Measurements from ENCODE around the gene KIF15.

Gene KIF15, protein sequence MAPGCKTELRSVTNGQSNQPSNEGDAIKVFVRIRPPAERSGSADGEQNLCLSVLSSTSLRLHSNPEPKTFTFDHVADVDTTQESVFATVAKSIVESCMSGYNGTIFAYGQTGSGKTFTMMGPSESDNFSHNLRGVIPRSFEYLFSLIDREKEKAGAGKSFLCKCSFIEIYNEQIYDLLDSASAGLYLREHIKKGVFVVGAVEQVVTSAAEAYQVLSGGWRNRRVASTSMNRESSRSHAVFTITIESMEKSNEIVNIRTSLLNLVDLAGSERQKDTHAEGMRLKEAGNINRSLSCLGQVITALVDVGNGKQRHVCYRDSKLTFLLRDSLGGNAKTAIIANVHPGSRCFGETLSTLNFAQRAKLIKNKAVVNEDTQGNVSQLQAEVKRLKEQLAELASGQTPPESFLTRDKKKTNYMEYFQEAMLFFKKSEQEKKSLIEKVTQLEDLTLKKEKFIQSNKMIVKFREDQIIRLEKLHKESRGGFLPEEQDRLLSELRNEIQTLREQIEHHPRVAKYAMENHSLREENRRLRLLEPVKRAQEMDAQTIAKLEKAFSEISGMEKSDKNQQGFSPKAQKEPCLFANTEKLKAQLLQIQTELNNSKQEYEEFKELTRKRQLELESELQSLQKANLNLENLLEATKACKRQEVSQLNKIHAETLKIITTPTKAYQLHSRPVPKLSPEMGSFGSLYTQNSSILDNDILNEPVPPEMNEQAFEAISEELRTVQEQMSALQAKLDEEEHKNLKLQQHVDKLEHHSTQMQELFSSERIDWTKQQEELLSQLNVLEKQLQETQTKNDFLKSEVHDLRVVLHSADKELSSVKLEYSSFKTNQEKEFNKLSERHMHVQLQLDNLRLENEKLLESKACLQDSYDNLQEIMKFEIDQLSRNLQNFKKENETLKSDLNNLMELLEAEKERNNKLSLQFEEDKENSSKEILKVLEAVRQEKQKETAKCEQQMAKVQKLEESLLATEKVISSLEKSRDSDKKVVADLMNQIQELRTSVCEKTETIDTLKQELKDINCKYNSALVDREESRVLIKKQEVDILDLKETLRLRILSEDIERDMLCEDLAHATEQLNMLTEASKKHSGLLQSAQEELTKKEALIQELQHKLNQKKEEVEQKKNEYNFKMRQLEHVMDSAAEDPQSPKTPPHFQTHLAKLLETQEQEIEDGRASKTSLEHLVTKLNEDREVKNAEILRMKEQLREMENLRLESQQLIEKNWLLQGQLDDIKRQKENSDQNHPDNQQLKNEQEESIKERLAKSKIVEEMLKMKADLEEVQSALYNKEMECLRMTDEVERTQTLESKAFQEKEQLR (N-terminal part only)

DNA sequence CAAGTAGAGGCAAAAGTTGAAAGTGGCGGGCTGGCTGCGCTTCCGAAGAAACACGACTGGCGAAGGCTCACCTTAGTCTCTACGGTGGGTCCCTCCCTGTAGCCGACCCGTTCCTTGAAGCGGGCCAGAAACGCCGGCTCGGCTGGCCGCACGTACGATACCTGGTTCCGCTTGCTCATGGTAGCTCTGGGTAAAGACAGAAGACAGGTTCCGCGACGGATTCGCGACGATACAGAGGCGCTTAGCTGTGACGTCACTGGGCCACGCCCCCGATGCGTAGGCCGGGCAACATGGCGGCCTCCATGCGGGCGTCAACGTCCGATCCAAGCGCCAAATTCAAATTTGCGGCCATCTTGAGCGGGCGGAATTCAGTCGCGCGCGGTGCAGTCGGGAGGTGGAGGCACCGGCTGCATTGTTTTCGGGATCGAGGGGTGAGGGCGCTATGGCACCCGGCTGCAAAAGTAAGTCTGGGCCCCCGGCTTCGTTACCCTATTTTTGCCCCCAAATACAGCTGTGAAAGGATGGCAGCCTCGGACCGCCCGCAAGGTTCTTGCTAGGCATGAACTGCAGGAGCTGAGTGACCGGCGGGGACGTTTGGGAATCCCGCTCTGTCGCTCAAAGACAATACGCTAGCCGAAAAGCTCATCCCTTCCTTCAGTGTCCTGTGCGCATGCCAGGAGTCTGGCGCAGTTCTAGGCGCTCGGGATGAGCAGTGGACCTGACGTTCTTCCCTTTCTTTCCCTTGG, at the start of gene KIF15, which contains the start of gene KIAA1143:
Gene KIF15, plus strand, starts transcription at position 371 of the 746 bp plus-strand sequence. Its CDS starts 72 bp downstream, at position 443.
Gene KIAA1143, minus strand, starts transcription at position 196 of the 746 bp plus-strand sequence. Its CDS starts 17 bp downstream, at position 179.
- DNase-seq (ENCODE audit: low read depth in 2 of 2): peak; percentile 95 to 97

DNA sequence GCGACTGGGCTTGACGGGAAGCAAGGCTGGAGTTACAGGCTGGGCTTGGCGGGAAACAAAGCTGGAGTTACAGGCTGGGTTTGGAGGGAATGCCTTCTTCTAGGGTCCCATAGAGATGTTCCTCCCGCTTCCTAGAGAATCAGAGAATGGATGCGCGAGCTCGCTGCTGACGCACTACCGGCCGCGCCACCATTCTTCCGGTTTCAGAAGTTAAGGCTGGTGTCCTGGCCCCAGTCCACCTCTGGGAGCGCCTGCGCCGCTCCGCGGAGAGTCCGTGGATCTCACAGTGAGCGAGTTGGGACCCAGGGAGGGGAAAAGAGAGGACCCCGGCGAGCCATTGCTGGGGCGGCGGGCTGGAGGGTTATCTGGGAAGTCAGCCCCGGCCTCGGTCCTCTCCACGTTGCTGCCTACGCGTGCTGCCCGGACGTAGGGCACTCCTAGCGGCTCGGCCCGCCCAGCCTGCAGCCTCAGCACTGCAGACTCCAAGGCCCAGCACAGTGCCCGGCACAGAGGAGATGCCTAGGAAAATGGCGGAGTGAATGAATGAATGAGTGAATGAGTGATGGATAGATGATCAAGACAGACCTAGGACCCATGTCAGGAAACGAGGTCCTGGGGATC, 49.0 kb upstream of the KIF15 start, which contains the start of gene ZNF502:
Gene ZNF502, plus strand, starts transcription at position 206 of the 621 bp plus-strand sequence. CDS start 7,602 bp downstream, outside the sequence.
- peak; percentile 25 to 39 for DNase-seq (ENCODE audit: low read depth in 2 of 2)

DNA sequence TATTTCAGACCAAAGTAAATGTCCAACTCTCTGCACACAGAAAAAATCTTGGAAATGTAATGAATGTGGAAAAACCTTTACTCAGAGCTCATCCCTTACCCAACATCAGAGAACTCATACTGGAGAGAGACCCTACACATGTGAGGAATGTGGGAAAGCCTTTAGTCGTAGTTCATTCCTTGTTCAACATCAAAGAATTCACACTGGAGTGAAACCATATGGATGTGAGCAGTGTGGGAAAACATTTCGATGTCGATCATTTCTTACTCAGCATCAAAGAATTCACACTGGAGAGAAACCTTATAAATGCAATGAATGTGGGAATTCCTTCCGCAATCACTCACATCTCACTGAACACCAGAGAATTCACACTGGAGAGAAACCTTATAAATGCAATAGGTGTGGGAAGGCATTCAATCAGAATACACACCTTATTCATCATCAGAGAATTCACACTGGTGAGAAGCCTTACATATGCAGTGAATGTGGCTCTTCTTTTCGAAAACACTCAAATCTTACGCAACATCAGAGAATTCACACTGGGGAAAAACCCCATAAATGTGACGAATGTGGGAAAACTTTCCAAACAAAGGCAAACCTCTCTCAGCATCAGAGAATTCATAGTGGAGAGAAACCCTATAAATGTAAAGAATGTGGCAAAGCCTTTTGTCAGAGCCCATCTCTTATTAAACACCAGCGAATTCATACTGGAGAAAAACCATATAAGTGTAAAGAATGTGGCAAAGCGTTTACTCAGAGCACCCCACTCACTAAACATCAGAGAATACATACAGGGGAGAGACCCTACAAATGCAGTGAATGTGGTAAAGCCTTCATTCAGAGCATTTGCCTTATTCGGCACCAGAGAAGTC, 40.1 kb upstream of the KIF15 start:
- DNase-seq (ENCODE audit: low read depth in 2 of 2): no peak

DNA sequence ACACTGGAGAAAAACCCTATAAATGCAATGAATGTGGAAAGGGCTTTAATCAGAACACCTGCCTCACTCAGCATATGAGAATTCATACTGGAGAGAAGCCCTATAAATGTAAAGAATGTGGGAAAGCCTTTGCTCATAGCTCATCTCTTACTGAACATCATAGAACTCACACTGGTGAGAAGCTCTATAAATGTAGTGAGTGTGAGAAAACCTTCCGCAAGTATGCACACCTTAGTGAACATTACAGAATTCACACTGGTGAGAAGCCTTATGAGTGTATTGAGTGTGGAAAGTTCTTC, 39.5 kb upstream of the KIF15 start:
- DNase-seq (ENCODE audit: low read depth in 2 of 2): no peak

DNA sequence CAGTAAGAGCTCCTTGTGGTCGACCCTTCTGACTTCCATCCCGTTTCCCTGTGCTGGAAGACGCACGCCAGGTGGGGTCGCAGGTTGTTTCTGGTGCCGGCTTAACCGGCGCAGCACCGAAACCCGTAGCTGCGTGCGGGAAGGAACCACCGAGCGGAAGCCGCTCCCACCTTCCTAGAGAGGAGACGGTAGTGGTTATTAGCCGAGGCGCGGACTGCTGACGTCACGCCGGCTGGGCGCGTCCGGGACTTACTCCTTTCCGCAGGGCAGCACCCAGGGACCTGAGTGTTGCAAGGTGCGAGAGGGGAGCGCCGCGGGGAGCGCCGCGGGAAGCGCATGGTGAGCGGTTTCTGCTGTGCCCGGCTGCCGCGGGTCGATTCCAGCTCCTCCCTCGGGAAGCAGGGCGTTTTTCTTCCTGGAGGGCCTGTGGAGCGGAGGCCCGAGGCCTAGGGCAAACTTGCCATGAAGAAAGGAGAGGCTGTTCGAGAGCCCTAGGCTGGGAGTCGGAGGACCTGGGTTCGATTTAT, 32.1 kb upstream of the KIF15 start, which contains the start of gene ZNF501:
Gene ZNF501, plus strand, starts transcription at position 252 of the 527 bp plus-strand sequence. CDS start 4,787 bp downstream, outside the sequence.
- DNase-seq (ENCODE audit: low read depth in 2 of 2): peak; percentile 65 to 74

DNA sequence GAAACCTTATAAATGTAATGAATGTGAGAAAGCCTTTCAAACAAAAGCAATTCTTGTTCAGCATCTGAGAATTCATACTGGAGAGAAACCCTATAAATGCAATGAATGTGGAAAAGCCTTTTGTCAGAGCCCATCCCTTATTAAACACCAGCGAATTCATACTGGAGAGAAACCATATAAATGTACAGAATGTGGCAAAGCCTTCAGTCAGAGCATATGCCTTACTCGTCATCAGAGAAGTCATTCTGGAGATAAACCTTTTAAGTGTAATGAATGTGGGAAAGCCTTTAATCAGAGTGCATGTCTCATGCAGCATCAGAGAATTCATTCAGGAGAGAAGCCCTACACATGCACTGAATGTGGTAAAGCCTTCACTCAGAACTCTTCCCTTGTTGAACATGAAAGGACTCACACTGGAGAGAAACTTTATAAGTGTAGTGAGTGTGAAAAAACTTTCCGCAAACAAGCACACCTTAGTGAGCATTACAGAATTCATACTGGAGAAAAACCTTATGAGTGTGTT, 26.9 kb upstream of the KIF15 start:
- no peak for DNase-seq (ENCODE audit: low read depth in 2 of 2)

DNA sequence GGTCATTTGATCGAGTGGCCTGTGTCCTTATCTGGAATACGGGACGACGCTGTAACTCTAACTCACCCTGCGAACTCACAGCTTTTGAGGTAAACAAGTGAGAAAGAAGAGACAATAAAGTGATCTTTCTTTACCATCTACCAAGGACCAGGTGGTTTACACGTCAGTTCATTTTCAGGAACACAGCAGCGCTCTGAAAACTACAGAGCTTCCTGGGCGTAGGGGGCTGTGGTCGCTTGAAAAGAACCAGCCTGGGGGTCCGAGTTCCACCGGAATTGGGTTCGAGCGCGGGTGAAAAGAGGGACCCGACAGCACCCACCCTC, 532 bp upstream of the KIF15 start:
- no peak for DNase-seq (ENCODE audit: low read depth in 2 of 2)

DNA sequence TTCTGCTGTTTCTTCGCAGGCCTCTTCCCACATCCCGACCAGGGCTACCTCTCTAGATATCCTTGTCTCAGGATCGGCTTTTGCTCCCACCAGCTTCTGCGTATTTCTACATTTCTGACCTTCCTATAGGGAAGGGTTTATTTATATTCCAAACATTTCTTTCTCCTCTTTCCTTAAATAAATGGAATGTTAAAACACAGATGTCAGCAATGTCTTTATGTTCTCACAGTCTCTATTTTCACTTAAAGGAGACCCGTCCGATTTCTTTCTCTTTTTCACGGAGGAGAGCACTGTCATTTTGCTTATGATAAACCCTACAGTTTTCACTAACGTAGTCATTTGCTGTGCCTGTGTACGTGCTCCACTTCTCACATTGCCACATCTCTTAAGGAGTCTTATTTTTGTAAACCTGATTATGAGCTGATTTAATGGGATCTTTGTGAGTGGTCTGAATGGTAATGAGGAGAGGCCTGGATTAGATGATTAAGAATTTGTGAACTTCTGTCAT, 630 bp downstream of the KIF15 start:
- DNase-seq (ENCODE audit: low read depth in 2 of 2): no peak

DNA sequence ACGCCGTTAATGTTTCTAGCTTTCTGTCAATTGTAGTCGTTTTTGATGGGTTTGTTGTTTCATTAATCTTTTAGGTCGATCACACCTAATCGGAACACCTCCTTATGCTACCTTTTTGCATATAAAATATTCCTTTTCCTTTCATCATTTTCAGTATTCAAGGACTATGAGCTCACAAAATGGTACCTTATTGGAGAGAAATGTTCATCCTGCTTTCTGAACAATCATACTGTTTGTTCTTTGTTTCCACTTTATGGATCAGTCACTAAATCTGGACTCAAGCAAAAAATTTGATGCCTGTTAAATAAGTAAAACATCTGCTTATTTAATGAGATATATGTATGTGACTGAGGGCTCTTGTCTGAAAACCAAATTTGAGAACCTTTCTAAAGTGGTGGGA, 1.1 kb downstream of the KIF15 start:
- no peak for DNase-seq (ENCODE audit: low read depth in 2 of 2)

DNA sequence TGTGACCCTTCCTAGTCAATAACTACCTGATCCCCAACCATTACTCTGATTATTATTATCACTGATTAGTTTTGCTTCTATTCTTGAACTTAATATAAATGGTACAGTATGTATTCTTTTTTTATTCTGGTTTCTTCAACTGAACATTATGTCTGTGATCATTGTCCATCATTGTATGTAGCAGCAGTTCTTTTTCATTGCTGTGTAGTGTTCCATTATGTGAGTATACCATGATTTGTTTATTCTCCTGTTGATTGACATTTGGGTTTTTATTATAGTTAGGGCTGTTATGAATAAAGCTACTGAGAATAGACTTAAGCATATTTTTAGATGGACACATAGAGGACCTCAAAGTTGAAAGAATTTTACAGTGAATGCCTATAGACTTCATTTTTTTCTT, 2.7 kb downstream of the KIF15 start:
- DNase-seq (ENCODE audit: low read depth in 2 of 2): no peak

DNA sequence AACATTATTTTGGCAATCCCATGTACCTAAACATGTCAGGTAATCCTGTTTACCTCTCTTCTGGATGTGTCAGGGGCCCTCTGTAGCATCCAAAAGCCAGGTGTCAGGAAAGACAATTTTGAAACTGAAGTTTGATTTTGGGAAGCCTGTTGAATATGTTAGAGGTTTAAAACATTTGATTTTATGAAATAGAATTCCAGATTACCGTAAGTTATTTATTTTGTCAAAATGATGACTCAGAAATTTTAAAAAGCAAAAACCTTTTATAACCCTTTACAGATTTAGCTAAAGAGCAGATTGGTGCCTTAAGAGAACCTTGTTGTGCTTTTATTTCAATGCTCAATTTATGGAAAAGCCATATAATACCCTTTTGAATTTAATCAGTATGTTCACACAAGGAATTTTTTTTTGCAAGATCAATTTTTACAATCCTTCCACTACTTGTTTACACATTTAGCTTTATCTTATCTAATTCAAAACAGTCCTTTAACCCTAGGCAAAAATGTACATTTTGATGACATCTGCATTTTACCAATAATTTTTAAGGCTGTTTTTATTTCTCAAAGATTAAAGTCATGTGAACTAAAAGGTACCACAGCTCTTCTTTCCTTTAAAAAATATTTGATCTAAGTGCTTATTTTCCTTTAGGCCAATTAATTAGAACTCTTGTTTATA, 10.0 kb downstream of the KIF15 start:
- DNase-seq (ENCODE audit: low read depth in 2 of 2): no peak

DNA sequence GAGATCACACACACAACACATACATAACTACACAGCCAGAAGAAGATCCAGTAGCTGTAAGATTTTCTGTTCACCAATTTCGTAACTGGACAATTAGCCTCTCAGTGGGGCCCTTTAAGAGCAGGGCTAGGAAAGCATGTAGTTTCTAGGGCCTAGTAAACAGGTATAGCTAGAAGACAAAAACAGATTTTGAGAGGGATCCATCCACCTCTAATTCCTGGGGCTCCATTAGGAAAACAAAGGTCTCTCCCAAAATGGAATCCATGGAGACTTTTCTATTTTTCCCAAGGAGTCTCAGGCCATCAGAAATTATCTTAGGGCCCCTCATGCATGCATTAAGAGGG, 10.5 kb downstream of the KIF15 start:
- DNase-seq (ENCODE audit: low read depth in 2 of 2): no peak

DNA sequence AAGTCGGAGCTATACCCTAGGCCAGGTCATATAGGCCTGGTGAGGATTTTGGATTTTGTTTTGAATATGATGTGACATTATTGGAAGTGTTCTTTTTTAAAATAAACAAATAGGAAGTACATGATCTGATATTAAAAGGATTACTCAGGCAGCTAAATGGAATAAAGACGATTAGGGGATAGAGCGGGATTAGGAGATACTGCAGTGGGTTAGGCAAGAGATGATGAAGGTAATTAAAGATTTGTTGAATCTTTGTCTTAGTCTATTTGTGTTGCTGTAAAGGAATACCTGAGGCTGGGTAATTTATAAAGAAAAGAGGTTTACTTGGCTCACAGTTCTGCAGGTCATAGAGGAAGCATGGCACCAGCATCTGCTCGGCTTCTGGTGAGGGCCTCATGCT, 21.3 kb downstream of the KIF15 start:
- no peak for DNase-seq (ENCODE audit: low read depth in 2 of 2)

DNA sequence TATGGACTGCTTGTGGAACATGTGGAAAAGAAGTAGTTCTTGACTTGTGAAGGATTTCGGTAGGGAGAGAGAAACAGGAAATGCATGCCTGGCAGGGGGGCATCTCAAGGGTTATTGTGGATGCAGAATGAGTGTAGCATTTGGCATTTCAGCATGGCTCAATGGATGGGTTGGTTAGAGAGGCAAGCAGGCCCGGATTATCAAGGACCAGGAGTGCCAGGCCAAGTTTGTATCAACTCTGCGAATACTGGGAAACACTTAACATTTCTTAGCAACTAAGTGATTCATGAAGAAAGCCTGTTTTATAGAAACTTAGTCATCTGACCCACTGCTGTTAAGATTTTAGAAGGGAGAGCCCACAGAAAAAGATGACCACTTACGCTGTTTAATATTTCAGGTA, 33.6 kb downstream of the KIF15 start:
- no peak for DNase-seq (ENCODE audit: low read depth in 2 of 2)

DNA sequence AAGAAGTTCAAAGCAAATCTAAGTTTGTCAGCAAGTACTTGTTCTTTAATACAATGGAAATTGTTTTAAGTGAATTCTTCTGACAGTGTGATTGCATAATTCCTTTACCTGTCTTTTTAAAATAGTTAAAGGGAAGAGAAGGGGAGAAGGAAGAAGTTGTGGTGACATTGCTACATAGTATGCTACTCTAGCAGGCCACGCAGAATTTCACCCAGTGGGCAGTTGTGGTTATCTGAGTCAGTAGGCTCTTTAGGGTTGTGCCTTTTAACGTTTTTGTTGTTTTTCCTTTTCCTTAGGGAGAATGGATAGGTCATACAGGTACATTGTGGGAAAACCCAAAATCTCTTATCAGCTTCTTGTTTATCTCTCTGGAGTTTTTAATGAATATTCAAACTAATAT, 40.4 kb downstream of the KIF15 start:
- no peak for DNase-seq (ENCODE audit: low read depth in 2 of 2)

DNA sequence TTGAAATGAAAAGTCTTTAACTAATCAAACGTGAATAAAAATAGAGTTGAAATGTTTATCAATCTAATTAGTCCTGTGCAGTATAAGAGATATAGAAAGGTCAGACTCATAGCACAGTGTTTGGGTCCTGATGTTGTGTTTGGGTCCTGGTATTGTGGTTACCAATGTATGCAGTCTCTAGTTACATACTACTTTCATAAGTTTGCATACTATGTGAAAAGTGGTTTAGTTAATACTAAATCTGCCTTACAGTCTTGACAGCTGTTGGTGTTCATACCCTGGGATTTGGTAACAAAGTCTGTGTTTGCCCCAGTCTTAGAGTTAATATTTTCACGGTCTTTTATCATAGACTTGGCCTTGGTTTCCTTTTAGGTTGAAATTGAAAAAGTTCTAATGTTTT, 41.7 kb downstream of the KIF15 start:
- DNase-seq (ENCODE audit: low read depth in 2 of 2): no peak

DNA sequence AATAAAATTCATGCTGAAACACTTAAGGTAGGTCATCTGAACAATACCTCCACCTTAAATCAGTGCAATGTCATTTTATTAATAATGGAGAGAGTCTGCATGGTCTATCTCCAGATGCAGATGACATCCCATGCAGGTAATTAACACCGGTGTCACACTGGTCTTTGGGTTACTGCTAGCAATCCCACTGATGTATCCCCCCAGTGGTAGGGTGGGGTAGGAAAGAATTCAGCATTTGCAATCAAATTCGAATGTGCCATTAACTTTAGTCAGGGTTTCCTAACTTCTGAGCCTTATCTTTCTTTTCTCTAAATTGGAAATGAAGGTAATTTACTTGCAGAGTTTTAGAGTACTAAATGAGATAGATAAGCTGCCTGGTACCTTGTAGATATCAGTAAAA, 44.4 kb downstream of the KIF15 start:
- no peak for DNase-seq (ENCODE audit: low read depth in 2 of 2)

DNA sequence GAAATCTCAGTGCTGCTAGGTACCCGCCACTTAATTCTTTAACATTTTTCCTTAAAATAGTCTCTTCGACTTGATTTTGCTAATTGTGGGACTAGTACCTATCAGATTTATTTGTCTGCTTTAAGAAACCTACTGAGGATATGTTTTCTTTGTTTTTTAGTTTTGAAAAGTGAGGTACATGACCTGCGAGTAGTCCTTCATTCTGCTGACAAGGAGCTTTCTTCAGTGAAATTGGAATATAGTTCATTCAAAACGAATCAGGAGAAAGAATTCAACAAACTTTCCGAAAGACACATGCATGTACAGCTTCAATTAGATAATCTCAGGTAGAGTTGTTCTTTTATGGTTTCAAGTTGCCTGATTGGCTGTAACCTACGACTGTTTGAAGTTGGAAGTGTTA, 53.2 kb downstream of the KIF15 start:
- no peak for DNase-seq (ENCODE audit: low read depth in 2 of 2)
